GM10847 (cell line): ENCODE measurements around the gene EBLN1.

Experiments
- POLR2A ChIP-seq: IDR thresholded peaks from 2 replicates; pipeline ENCODE4 v1.6.1; 2011; ENCODE audit not compliant: insufficient read length; ENCODE audit errors: extremely low read depth

EBLN1 gene

DNA sequence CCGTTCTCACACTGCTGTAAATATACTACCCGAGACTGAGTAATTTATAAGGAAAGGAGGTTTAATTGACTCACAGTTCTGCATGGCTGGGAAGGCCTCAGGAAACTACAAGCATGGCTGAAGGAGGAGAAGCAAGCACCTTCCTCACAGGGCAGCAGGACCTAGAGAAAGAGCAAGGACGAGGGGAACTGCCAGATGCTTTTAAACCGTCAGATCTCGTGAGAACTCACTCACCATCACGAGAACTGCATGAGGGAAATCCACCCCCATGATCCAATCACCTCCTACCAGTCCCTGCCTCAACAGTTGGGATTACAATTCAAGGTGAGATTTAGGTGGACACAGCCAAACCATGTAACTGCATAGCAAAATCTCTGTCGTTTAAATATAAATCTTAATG, at the start of gene EBLN1:
Gene EBLN1, minus strand, starts transcription at position 174 of the 400 bp plus-strand sequence. CDS start 8,032 bp downstream, outside the sequence.
- no peak for TF ChIP-seq POLR2A

DNA sequence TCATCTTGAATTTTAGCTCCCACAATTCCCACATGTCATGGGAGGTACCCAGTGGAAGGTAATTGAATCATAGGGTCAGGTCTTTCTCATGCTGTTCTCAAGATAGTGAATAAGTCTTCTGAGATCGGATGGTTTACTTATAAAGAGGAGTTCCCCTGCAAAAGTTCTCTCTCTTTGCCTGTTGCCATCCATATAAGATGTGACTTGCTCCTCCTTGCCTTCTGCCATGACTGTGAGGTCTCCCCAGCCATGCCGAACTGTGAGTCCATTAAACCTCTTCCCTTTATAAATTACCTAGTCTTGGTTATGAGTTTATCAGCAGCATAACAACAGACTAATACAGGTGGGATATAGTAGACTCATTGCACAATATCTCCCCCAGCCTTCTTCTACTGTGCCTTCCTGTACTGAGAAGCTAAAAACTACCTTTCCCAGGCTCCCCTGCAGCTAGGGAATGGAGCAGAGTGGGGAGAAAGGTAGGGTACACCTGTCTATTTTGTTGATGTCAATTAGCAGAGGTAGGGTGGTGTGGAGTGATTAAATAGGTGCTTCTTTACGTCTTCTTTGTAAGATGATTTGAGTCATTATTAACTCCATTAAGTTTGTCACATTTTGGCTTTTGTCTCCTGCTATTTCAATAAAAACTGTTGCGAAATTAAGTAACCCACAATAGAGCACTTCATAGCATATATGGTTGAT, 48.2 kb upstream of the EBLN1 start:
- no peak for TF ChIP-seq POLR2A

DNA sequence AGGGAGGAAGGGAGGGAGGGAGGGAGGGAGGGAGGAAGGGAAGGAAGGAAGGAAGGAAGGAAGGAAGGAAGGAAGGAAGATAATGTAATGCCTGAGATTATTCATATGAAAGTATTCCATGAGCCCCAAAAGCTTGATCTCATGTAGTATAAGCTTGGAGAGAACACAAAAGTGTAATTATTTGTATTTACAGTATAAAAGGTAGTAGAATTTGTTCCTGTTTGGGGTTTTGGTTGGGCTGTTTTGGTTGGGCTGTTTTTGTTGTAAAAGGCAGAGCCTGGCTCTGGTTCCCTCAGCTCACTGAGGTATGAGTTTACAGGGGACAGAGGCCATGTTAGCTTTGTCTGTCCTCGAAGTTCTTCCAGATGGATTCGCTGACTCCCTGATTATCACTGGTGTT, 45.3 kb upstream of the EBLN1 start:
- no peak for TF ChIP-seq POLR2A

DNA sequence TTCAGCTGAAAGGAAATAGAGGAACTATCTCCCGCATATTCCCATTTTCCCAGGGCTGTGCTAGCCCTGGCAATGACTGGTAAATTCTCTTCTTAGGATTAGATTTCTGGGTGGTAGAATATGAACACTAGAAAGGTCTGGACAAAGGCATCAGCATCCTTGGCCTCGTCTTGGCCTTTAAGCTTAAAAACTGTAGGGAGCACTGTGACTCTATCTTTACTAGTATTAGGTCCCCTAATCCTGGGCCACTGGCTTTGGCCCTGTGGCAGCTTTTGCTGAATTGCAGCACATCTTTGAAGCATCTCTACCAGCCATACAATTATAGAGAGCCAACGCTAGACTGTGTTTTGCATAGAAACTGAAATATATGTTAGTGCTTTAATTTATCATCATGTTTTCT, 41.5 kb upstream of the EBLN1 start:
- no peak for TF ChIP-seq POLR2A

DNA sequence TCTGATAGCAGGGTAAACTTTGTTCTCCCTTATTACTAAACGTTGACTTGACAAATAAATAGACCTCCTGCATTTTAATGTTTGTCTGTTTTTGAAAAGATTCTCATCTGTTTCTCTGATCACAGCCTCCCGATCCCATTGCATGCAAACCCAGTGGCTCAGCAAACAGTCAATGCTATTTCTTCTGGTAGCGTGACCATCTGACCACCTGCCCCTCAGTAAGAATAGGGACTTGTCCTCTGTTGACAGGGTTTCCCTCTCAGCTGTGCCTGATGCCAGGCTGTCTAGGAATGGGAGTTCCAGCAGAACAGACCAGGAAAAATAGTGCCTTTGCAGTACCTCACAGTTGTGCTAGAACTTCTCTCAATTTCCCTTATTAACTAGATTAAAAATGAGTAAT, 40.7 kb upstream of the EBLN1 start:
- no peak for TF ChIP-seq POLR2A

DNA sequence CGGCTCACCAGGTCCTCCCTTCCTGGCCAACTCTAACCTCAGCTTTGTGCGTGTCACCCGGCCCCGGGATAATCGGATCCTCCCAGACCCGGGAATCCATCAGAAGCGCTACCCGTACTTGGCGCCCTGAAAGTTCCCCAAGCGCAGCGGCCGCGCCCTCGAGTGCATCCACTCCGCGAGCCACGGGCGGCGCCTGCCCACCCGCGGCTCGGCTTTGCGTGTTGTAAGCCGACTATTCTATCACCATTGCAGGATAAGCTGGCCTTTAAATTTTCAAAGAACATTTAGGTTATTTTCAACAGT, 35.7 kb upstream of the EBLN1 start:
- no peak for TF ChIP-seq POLR2A

DNA sequence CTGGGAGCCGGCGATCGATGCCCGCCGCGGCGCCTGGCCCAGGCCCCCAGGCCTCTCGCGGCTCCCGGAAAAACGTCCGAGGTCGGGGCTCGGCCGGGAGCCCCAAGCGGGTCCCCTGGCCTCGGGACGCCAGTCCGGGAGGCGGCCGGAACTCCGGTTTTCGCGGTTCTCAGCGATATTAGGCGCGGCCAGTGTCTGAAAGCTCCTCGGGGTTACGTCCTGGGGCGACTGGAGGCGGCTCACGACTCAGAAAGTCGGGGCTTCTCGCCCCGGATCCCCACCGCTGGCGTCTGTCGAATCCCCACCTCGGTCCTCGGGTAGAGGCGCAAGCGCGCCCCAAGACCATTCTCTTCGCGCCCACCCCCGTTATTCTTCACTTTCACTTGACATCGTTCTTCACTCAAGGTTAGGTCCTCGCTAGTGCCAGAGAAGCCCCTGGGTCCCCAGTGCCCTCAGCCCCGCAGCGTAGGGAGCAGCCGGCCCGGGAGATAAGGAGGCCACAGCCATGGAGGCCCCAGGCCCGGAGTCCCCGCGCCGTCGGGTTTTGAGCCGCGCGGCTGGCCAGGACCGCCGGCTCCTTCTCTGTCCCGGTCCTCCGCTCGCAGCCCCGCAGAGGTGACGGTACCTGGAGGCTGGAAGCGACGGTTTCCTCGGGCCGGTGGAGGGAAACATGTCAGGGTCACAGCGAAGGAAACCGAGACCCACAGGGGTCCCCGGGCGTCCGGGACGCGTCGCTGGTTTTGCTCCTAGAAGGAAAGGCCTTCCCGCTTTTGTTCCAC, 35.2 kb upstream of the EBLN1 start:
- TF ChIP-seq POLR2A = no peak

DNA sequence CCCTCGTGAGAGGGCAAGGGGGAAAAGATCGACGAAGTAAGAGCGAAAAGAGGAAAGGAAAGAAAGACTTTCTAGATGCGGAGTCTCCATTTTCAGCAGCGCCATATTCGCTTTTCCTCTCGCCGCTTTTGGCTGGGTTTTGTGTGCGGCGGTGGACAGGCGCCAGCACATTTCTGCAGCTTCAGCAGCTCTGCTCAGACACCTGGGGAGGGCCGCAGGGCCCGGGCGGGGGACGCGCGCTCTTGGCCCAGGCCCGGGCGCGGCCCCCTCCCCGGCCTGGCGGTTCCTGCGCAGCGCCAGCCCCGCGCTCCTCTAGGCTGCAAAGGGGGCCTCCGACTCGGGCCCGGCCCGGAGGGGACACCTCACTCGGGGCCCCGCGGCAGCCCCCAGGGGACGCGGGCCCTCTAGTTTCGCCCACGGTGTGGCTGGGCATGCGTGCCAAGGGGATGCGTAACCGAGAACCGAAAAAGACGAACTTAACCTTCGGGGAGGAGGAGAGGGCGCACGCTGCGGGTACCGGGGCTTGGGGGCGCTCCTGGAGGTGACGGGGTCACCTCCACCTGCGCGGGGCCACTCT, 34.5 kb upstream of the EBLN1 start:
- TF ChIP-seq POLR2A = no peak

DNA sequence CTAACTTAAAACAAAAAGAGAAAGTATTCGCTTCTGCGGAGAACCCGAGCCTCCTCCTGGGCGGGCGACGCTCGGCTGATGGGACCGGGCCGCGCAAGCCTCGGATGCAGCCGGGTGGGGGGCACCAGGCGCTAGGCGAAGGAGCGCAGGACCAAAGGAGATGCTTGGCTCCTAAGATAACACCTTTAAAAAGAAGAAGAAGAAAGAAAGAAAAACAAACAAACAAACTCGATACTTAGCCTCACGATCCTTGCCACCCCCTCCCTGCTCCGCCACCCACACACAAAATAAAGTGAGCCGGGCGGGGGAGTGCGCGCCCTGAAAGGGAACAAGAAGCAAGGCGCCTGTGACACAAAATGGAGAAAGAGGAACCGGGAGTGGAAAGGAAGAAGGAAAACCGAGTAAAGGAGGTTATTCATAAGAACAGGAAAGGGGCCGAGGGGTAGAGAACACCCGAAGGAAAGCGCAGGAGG, 34.0 kb upstream of the EBLN1 start:
- no peak for TF ChIP-seq POLR2A

DNA sequence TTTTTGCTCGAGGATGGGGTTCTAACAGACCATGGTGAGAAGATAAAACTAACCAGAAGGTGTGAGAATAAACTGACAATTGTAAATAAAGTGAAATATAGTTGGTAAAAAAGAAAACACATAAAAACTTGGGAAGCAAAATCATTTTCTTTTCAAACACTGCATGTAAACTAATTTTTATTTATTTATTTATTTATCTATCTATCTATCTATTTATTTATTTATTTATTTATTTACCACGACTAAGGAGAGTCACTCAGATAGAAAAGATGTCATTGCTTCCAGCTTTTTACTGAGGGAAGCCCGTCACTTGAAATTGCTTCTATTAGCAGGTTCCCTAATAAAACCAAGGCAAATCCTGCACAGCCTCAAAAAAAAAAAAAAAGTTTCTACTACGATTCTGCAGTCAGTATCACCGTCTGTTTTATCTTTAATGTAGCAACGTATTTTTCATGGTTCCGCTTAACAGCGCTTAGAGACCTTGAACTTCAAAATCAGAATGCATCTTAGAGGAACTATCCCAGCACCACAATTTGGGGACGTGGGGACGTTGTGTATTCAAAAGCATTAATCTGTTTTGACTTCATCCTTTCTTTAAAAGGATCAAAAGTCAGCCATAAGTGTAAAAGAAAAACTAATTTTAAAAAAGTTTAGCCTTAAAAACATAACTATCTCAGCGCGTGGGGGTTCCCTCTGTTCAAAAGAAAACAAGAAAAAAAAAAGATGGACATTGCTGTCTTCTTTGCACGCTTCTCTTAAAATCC, 33.3 kb upstream of the EBLN1 start:
- no peak for TF ChIP-seq POLR2A

DNA sequence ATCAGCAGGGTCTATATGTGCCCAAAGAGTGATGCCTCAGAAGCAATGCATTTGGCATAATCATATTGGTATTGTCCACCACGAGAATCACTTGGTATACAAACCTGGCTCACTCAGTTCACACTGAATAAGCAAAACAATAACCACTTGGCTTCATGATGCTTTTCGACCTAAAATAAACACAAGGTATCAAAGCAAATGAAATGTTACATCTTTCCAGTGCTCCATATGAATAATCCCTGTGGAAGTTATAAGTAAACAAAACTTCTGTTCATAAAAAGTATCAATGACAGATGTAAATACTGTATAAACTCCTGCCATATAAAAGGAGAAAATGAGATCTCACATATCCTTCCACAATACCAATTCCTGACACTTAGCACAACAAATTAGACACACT, 29.8 kb upstream of the EBLN1 start:
- no peak for TF ChIP-seq POLR2A

DNA sequence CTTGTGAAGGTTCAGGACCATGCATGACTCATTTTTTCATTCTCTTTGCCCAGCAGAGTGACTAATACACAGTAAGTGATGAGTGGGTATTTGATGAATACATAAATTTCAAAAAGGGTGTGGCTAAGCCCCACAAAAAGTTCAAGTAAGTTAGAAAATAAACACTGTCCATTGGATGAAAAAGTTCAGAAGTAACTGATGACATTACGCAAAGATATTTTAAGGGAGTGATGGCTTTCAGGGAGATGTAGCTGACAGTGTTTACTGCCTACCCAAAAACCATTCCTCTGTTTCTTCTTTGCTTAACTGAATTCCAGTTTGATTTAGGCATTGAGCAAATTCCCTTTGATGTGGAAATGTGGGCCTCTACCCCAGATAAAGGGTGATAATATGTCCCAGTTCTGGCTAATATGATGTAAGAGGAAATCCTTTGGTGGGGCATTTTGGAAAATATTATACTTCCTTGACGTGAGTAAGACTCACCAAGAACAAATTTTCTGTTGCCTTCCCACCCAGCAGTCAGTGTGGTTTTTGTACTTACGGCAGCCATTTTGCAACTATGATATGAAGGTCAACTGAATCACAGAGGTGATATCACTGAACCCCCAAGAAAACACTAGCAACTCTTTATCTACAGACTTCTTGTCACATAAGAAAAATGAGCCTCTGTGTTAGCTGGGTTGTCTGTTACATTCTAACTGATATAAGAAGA, 29.0 kb upstream of the EBLN1 start:
- TF ChIP-seq POLR2A = no peak

DNA sequence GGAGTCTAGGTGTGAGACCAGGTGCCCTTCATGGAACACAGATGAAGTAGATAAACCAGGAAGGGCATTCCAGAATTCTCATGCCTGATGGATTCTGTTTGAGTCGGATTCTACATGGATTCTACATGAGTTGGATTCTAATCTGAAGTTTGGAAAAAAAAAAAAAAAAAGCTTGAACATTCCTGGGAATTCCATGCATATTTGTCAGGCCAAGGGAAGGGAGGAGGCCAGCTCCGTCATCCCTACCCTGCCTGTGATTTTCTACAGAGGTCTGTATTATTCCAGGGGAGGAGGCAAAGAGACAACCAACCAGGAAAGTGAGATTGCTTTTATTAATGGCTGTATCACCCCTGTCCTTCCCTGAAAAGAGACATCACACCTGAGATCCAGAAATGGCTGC, 27.8 kb upstream of the EBLN1 start:
- no peak for TF ChIP-seq POLR2A

DNA sequence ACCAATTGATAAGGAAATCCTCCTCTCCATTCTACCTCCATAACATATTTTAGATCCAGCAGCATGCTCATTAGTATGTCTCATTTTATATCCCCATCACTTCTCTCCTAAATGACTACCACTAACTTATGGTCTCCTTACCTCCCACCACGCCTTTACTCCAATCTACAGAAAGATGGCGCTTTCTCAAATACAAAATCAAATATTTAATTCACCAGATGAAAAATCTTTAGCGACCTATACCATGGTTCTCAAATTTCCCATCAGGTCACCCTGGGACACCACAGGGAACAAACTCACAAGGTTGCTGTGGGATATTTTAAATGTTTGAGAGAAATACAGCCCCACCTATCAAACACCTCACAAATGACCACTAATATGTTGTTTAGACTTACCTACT, 27.0 kb upstream of the EBLN1 start:
- no peak for TF ChIP-seq POLR2A

DNA sequence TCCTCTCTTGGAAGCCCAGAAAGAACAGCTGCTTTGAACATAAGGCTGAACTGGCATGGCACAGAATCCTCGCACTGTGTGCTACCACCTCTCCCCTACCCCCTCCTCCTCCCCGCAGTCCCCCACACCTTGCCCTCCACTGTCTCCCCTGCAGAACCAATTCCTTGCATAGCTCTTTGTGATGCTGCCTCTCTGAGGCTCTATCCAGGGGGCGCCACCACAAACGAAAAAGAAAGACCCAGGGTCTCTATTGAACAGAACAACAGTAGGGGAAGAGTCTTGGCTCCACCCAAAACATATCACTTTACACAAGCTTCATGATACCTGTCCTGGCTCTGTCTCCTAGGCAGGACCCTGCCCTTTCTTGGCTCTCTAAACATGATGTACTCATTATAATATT, 26.2 kb upstream of the EBLN1 start:
- no peak for TF ChIP-seq POLR2A
